ENCODE data around the gene CDR2.

GRCh38 chr16:22395960-22396359 is 21.5 kb upstream of the CDR2 start:
- TF ChIP-seq EZH2 (IDR thresholded peaks at IDR 0.05; ENCODE audit: insufficient read depth, low read length) (no peak), CTCF (IDR thresholded peaks at IDR 0.05; ENCODE audit: insufficient read depth, low read depth, low read length) (no peak)

Measured in astrocyte (in vitro differentiated cells and primary cell).